ENCODE measurements around the gene AP1B1.

AP1B1 gene

GRCh38 chr22:29299136-29299900, 89.1 kb downstream of the AP1B1 start:
- no peak for DNase-seq (ENCODE audit: low read depth)

DNA sequence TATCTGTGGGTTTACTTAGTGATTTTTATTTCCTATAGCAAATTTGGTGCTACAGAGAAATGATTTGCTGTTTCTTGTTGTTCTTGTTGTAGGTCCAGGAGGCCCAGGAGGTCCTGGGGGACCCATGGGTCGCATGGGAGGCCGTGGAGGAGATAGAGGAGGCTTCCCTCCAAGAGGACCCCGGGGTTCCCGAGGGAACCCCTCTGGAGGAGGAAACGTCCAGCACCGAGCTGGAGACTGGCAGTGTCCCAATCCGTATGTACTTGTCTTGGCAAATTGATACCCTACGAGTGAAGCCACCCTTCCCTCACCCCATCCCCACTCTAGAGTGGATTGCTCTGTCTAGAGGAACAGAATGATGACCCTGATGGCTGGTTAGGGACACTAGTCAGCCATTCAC, 89.7 kb downstream of the AP1B1 start:
- DNase-seq (ENCODE audit: low read depth), result no peak

DNA sequence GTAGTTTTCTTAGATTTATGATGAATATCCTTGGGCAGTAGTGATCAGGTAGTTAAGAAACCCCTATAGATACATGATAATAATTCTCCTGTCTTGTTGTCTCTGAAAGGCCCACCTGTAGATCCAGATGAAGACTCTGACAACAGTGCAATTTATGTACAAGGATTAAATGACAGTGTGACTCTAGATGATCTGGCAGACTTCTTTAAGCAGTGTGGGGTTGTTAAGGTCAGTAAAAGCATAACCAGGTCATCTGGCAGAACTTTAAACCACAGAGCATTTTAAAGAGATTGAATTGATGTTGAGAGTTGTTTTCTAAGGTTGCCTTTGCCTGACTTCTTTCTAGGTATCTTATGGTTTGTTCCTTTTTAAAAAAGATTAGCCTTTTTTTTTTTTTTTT, 96.0 kb downstream of the AP1B1 start:
- DNase-seq (ENCODE audit: low read depth), result no peak

- DNase-seq (ENCODE audit: low read depth), result peak; percentile 26
Observed at GRCh38 chr22:29291215-29291614, 97.2 kb downstream of the AP1B1 start.

DNA sequence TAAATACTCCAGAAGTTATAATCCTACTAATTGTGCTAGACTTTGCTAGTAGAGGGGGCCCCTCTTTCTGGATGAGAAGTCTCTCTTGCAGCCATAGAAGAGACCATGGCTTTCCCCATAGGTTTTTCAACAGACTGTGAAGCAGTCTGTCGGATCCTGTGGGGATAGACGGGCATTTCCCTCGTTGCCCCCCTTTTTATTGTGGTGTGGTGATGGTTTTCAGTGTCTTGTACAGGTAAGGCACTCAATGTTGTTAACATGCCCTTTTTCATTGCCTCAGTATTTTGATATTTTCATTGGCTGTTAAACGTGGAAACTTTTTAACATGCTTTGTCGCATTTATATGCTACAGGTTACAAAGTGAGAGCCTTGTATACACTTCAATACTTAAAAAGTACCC, 98.3 kb downstream of the AP1B1 start:
- DNase-seq (ENCODE audit: low read depth), result no peak

DNA sequence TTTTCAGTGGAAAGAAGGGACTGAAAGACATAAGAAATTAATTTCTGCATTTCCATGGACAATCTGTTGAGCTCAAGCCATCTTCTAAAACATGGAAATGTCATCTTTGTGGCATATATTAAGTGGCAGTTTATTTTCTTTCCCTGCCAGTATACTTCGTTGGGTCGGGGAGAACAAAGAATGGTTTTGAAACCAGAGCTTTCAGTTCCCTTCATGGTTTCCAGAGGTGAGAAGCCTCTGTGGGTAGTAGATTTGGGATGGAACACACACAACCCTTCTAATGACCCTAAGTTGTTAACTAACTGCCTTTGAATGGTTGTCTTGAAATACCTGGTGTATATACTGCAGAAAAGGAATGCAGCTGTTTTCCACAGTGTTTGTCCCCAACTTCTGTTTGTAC, 99.5 kb downstream of the AP1B1 start:
- DNase-seq (ENCODE audit: low read depth), result no peak

- DNase-seq (ENCODE audit: low read depth), result no peak
Observed at GRCh38 chr22:29284196-29284595, 104.2 kb downstream of the AP1B1 start.

DNA sequence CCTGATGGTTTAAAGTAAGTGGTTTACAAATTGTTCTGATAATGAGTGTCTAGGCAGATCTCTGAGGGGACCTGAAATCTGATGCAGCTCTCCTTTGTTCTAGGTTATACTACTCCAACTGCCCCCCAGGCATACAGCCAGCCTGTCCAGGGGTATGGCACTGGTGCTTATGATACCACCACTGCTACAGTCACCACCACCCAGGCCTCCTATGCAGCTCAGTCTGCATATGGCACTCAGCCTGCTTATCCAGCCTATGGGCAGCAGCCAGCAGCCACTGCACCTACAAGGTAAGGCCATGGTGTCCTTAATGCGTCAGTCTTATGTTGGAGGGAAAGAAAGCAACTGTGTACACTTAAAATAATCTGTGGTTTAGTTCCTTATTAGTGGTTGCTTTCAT, 110.4 kb downstream of the AP1B1 start:
- no peak for DNase-seq (ENCODE audit: low read depth)
